CD4-positive, alpha-beta memory T cell (primary cell): Measurements from ENCODE around the gene APLF. TPM values are rescaled to one million over a fixed set of nuclear protein-coding genes. Genes with fewer than 3 reads are reported as not detected.

ENCODE experiments used
- CTCF ChIA-PET: fragments of 350-600 bp; sonication (Branson Sonifier 250); formaldehyde crosslinking; loops from one replicate; lab custom pipeline; 2021; ENCODE audit warnings: inconsistent platforms; ENCODE audit not compliant: partially characterized antibody; lab: Charles Lee
- POLR2A ChIA-PET: fragments of 350-600 bp; sonication (Branson Sonifier 250); formaldehyde crosslinking; loops from one replicate; lab custom pipeline; 2021; ENCODE audit not compliant: partially characterized antibody; lab: Charles Lee
- DNase-seq, 5 donors: peaks; one replicate each; pipeline versions ENCODE4 v3.0.0 to v3.0.0-alpha.2; 2020 to 2022; ENCODE audit warnings: mixed read lengths in 1 of 5
- H3K27ac ChIP-seq: one replicate; pipeline ENCODE4 v1.7.0; 2013; ENCODE audit warnings: low read depth, low read length
- H3K27me3 ChIP-seq: 2 replicates; pipeline ENCODE4 v1.7.0; 2013; ENCODE audit warnings: mild to moderate bottlenecking, low read length, moderate library complexity; ENCODE audit not compliant: insufficient read depth
- H3K36me3 ChIP-seq: 2 replicates; pipeline ENCODE4 v1.7.0; 2013; ENCODE audit warnings: mild to moderate bottlenecking, low read length, moderate library complexity; ENCODE audit not compliant: insufficient read depth
- H3K4me1 ChIP-seq: 2 replicates; pipeline ENCODE4 v1.7.0; 2013; ENCODE audit warnings: mild to moderate bottlenecking, low read length, moderate library complexity; ENCODE audit not compliant: insufficient read depth
- H3K4me3 ChIP-seq, 2 donors: one replicate each; pipeline ENCODE4 v1.7.0; 2013; ENCODE audit warnings: low read length in 2 of 2, mild to moderate bottlenecking in 1 of 2
- H3K9me3 ChIP-seq, 2 donors: one replicate each; pipeline ENCODE4 v1.7.0; 2013; ENCODE audit warnings: low read length in 2 of 2, control low read depth in 1 of 2; ENCODE audit not compliant: control insufficient read depth in 1 of 2
- H3K27ac Mint-ChIP-seq, 7 donors: one replicate each; pipeline ENCODE4 v1.8.0; 2020 to 2021; ENCODE audit warnings: mixed read lengths in 7 of 7, mild to moderate bottlenecking in 6 of 7, inconsistent platforms in 3 of 7, moderate library complexity in 3 of 7
- H3K27me3 Mint-ChIP-seq, 2 donors: one replicate each; pipeline ENCODE4 v1.8.0; 2020 to 2021; ENCODE audit warnings: mixed read lengths in 2 of 2
- H3K36me3 Mint-ChIP-seq, 2 donors: one replicate each; pipeline ENCODE4 v1.8.0; 2020 to 2021; ENCODE audit warnings: mixed read lengths in 2 of 2, inconsistent platforms in 1 of 2, mild to moderate bottlenecking in 1 of 2
- H3K4me1 Mint-ChIP-seq, 4 donors: one replicate each; pipeline ENCODE4 v1.8.0; 2020 to 2021; ENCODE audit warnings: mixed read lengths in 4 of 4, mild to moderate bottlenecking in 1 of 4
- H3K4me3 Mint-ChIP-seq, 8 donors: one replicate each; pipeline ENCODE4 v1.8.0; 2020 to 2021; ENCODE audit warnings: mixed read lengths in 8 of 8, mild to moderate bottlenecking in 7 of 8, moderate library complexity in 6 of 8, inconsistent platforms in 3 of 8
- H3K9me3 Mint-ChIP-seq, 8 donors: one replicate each; pipeline ENCODE4 v1.8.0; 2020 to 2021; ENCODE audit warnings: mixed read lengths in 8 of 8, mild to moderate bottlenecking in 5 of 8, inconsistent platforms in 3 of 8, moderate library complexity in 1 of 8
- intact Hi-C: fragments of 100-400 bp; cut with micrococcal nuclease; formaldehyde crosslinking; loops from one replicate; pipeline ENCODE4 v1.15.1; 2023
- polyA plus RNA-seq, 2 donors: library from polyadenylated mRNA; unstranded; fragments of 300-500 nt; fragmentation: Illumina TruSeq; gene quantifications; one replicate each; pipeline ENCODE4 v1.2.3, GENCODE V29; 2021
- total RNA-seq, 2 experiments: library from RNA; stranded (reverse); gene quantifications; one replicate each; pipeline ENCODE4 v1.2.3, GENCODE V29; 2021

Gene APLF
- total and polyA plus RNA-seq, 4 experiments from 2014 or later: 2.9 to 9.5 (median 5.7) TPM

GRCh38 chr2:68579689-68580088 is 112.3 kb downstream of the APLF start:
- H3K9me3 Mint-ChIP-seq: peaks cover 0 to 2% (median 0%) of the 10 kb centered on the region in 8 donors
- DNase-seq: no peak
- H3K9me3 ChIP-seq: no peaks in the 10 kb centered on the region
- no peak overlapping the region for H3K27ac ChIP-seq
- H3K4me1 Mint-ChIP-seq: no peaks in the 10 kb centered on the region
- H3K27me3 ChIP-seq: no peaks in the 10 kb centered on the region
- CTCF ChIA-PET: no interaction called here
- H3K4me3 ChIP-seq: no peak overlapping the region
- H3K4me3 Mint-ChIP-seq: no peak overlapping the region
- peaks cover 12 to 20% of the 10 kb centered on the region in 2 donors for H3K36me3 Mint-ChIP-seq
- H3K27ac Mint-ChIP-seq: no peak overlapping the region
- intact Hi-C loops: no loop called here
- no peaks in the 10 kb centered on the region for H3K27me3 Mint-ChIP-seq
- POLR2A ChIA-PET: no interaction called here
- H3K4me1 ChIP-seq: no peaks in the 10 kb centered on the region
- H3K36me3 ChIP-seq: no peaks in the 10 kb centered on the region

DNA sequence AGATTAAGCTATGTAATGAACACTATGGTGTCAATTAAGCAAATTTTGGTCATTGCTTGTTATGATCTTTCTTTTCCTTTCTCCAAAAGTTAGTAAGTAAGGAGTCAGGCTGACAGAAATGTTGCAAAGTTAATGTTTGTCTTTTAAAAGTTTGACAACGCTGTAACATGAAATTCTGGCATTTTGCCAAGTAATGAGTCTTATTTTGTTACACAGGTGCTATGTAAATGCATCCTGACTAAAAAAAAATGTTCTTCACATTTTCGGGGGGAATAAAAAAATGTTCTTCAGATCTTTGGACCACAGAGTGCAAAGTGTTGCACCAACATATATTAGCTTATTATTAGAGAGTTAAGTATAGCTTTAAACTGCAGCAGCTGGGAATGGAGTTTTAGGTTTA is 121.2 kb downstream of the APLF start:
- Mint-ChIP-seq H3K27me3 (no peaks in the 10 kb centered on the region), H3K27ac (no peak overlapping the region), H3K4me3 (no peak overlapping the region), H3K9me3 (no peaks in the 10 kb centered on the region), H3K4me1 (peaks cover 0 to 2% (median 0%) of the 10 kb centered on the region in 4 donors), H3K36me3 (peaks cover 0 to 10% of the 10 kb centered on the region in 2 donors)
- no peak for DNase-seq
- H3K9me3 ChIP-seq: no peaks in the 10 kb centered on the region
- intact Hi-C loops: no loop called here
- no peaks in the 10 kb centered on the region for H3K4me1 ChIP-seq
- H3K36me3 ChIP-seq: no peaks in the 10 kb centered on the region
- ChIA-PET POLR2A (no interaction called here), CTCF (interaction anchor here (1.2 to 5.3 kb wide), 2 partner anchors 100 to 124 kb away, joined by 9 to 34 read pairs; no protein-coding TSS in a partner anchor)
- H3K27me3 ChIP-seq: no peaks in the 10 kb centered on the region
- H3K4me3 ChIP-seq: no peak overlapping the region
- H3K27ac ChIP-seq: no peak overlapping the region

DNA sequence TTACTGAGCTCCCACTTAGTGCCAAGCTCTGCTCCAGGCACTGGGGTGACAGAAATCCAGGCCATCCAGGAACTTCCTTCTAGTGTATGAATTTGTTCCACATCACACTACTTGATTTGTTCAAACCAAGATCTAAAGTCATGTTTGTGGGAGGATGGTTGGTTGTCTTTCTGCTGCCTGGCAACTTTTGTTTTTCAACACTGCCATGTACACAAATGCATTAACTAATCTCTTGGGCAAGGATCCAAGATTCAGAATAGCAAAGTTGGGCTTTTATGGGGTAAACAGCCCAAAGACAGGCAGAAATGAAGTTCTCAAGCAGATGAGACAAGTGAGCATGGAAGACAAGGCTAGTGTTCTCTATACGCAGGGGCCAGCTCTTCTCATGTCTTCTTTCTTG is 122.6 kb downstream of the APLF start:
- Mint-ChIP-seq H3K36me3 (peaks cover 0 to 10% of the 10 kb centered on the region in 2 donors), H3K27ac (no peak overlapping the region), H3K4me3 (no peak overlapping the region), H3K9me3 (no peaks in the 10 kb centered on the region), H3K4me1 (peaks cover 0 to 8% (median 5%) of the 10 kb centered on the region in 4 donors), H3K27me3 (no peaks in the 10 kb centered on the region)
- POLR2A ChIA-PET: no interaction called here
- DNase-seq: no peak
- Histone ChIP-seq H3K4me1 (peaks cover 5% of the 10 kb centered on the region), H3K27ac (no peak overlapping the region), H3K9me3 (no peaks in the 10 kb centered on the region), H3K27me3 (no peaks in the 10 kb centered on the region), H3K4me3 (no peak overlapping the region), H3K36me3 (no peaks in the 10 kb centered on the region)
- CTCF ChIA-PET: interaction anchor here (3.1 to 5.3 kb wide), 2 partner anchors 102 to 125 kb away, joined by 18 to 34 read pairs; no protein-coding TSS in a partner anchor
- intact Hi-C loops: loop anchor here (10.0 kb wide), 1 partner anchor 335 kb away; no protein-coding TSS in a partner anchor

DNA sequence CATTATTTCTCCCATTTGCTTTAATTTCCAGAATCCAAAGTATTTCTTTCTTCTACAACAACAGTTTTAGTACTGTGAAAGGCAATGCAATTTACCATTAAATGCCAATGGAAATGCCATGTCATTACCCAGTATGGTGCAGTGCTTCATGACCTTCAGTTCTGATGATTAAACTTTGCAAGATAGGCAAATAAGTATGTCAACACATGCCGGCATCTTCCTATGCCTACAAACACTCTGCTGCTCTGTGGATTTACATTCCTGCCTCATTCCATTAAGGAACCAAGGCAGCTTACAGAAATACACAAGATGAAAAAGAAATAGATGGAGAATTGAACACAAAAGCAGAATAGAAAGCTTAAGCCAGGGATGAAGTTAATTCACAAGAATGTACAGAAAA is 123.3 kb downstream of the APLF start:
- H3K27ac ChIP-seq: no peak overlapping the region
- Mint-ChIP-seq H3K9me3 (no peaks in the 10 kb centered on the region), H3K4me1 (peaks cover 2 to 12% (median 8%) of the 10 kb centered on the region in 4 donors), H3K27me3 (peaks cover 2% of the 10 kb centered on the region in 2 donors), H3K36me3 (peaks cover 0 to 10% of the 10 kb centered on the region in 2 donors), H3K27ac (no peak overlapping the region), H3K4me3 (no peak overlapping the region)
- no peak for DNase-seq
- intact Hi-C loops: loop anchor here (10.0 kb wide), 1 partner anchor 334 kb away; no protein-coding TSS in a partner anchor
- no peaks in the 10 kb centered on the region for H3K9me3 ChIP-seq
- ChIA-PET POLR2A (no interaction called here), CTCF (interaction anchor here (0.9 to 5.3 kb wide), 3 partner anchors 103 to 126 kb away, joined by 3 to 34 read pairs (median 18); partner anchors contain the start of genes APLF and FBXO48)
- H3K36me3 ChIP-seq: no peaks in the 10 kb centered on the region
- H3K4me1 ChIP-seq: peaks cover 7% of the 10 kb centered on the region
- no peak overlapping the region for H3K4me3 ChIP-seq
- H3K27me3 ChIP-seq: no peaks in the 10 kb centered on the region

- no peak overlapping the region for H3K4me3 ChIP-seq
- intact Hi-C loops: loop anchor here (10.0 kb wide), 1 partner anchor 334 kb away; no protein-coding TSS in a partner anchor
- H3K27ac Mint-ChIP-seq: no peak overlapping the region
- no peaks in the 10 kb centered on the region for H3K9me3 Mint-ChIP-seq
- no peaks in the 10 kb centered on the region for H3K9me3 ChIP-seq
- H3K4me1 ChIP-seq: peaks cover 7% of the 10 kb centered on the region
- H3K36me3 ChIP-seq: no peaks in the 10 kb centered on the region
- H3K27me3 ChIP-seq: no peaks in the 10 kb centered on the region
- H3K4me1 Mint-ChIP-seq: peaks cover 2 to 12% (median 8%) of the 10 kb centered on the region in 4 donors
- CTCF ChIA-PET: interaction anchor here (0.9 to 5.3 kb wide), 3 partner anchors 103 to 127 kb away, joined by 3 to 34 read pairs (median 18); partner anchors contain the start of genes APLF and FBXO48
- no peak overlapping the region for H3K4me3 Mint-ChIP-seq
- H3K36me3 Mint-ChIP-seq: peaks cover 0 to 10% of the 10 kb centered on the region in 2 donors
- H3K27ac ChIP-seq: no peak overlapping the region
- H3K27me3 Mint-ChIP-seq: peaks cover 2% of the 10 kb centered on the region in 2 donors
- POLR2A ChIA-PET: no interaction called here
- DNase-seq: no peak
Observed at GRCh38 chr2:68591225-68591624, 123.8 kb downstream of the APLF start.

- peaks cover 0 to 3% (median under 1%) of the 10 kb centered on the region in 8 donors for H3K9me3 Mint-ChIP-seq
- peak overlapping the region in 1 of 8 donors; percentile 18 for H3K4me3 Mint-ChIP-seq
- Histone ChIP-seq H3K27me3 (no peaks in the 10 kb centered on the region), H3K4me3 (no peak overlapping the region), H3K27ac (no peak overlapping the region), H3K4me1 (peaks cover 7% of the 10 kb centered on the region), H3K9me3 (no peaks in the 10 kb centered on the region), H3K36me3 (no peaks in the 10 kb centered on the region)
- POLR2A ChIA-PET: interaction anchor here (1.5 kb wide), 1 partner anchor 106 kb away, joined by 10 read pairs; no protein-coding TSS in a partner anchor
- H3K27ac Mint-ChIP-seq: peak overlapping the region in 1 of 7 donors; percentile 38
- peaks cover 2 to 7% of the 10 kb centered on the region in 2 donors for H3K27me3 Mint-ChIP-seq
- H3K4me1 Mint-ChIP-seq: peaks cover 2 to 12% (median 8%) of the 10 kb centered on the region in 4 donors
- CTCF ChIA-PET: interaction anchor here (0.9 to 5.3 kb wide), 8 partner anchors 12 to 343 kb away, joined by 3 to 149 read pairs (median 13); partner anchors contain the start of genes APLF and FBXO48
- no peaks in the 10 kb centered on the region for H3K36me3 Mint-ChIP-seq
- no peak for DNase-seq
- intact Hi-C loops: loop anchor here (10.0 kb wide), 1 partner anchor 331 kb away; no protein-coding TSS in a partner anchor
Observed at GRCh38 chr2:68594041-68594440, 126.7 kb downstream of the APLF start.
